WTC11 (cell line): ENCODE results near the gene USP48. TPM values are rescaled to one million over a fixed set of nuclear protein-coding genes. Genes with fewer than 3 reads are reported as not detected.

Experiments used
- ATAC-seq: fragments of 200-7000 bp; cut with Tn5 transposase; 2 replicates; pipeline ENCODE4 v1.10.0; 2021; ENCODE audit warnings: mild to moderate bottlenecking, moderate library complexity
- CTCF ChIA-PET: fragments of 300-600 bp; sonication (Branson Sonifier 250); formaldehyde crosslinking; loops from one replicate; lab custom pipeline; 2021; ENCODE audit warnings: antibody characterized with exemption; lab: Charles Lee
- POLR2A ChIA-PET: fragments of 350-600 bp; sonication (Branson Sonifier 250); formaldehyde crosslinking; loops from one replicate; lab custom pipeline; 2021; ENCODE audit warnings: antibody characterized with exemption; lab: Charles Lee
- DNase-seq: peaks from one replicate; pipeline ENCODE4 v3.0.0; 2021; ENCODE audit warnings: low spot score
- H3K27ac Mint-ChIP-seq: 2 replicates; pipeline ENCODE4 v1.8.0; 2021; ENCODE audit warnings: mixed read lengths
- H3K27me3 Mint-ChIP-seq: 2 replicates; pipeline ENCODE4 v1.8.0; 2021; ENCODE audit warnings: low read depth, mild to moderate bottlenecking, moderate library complexity, mixed read lengths
- H3K36me3 Mint-ChIP-seq: 2 replicates; pipeline ENCODE4 v1.8.0; 2021; ENCODE audit warnings: mixed read lengths
- H3K4me1 Mint-ChIP-seq: 2 replicates; pipeline ENCODE4 v1.8.0; 2022; ENCODE audit warnings: mixed read lengths
- H3K4me3 Mint-ChIP-seq: 2 replicates; pipeline ENCODE4 v1.8.0; 2021; ENCODE audit warnings: mild to moderate bottlenecking, moderate library complexity, mixed read lengths
- H3K9me3 Mint-ChIP-seq: 2 replicates; pipeline ENCODE4 v1.8.0; 2021; ENCODE audit warnings: mixed read lengths
- ATF6 ChIP-seq: sonication (generic); formaldehyde crosslinking; IDR thresholded peaks from 2 replicates; pipeline ENCODE4 v1.8.1; 2023; ENCODE audit warnings: mild to moderate bottlenecking, missing genetic modification reagents
- E2F1 ChIP-seq: sonication (generic); formaldehyde crosslinking; IDR thresholded peaks from 2 replicates; pipeline ENCODE4 v1.8.0; 2022; ENCODE audit warnings: mild to moderate bottlenecking, missing genetic modification reagents
- ELF4 ChIP-seq: sonication (generic); formaldehyde crosslinking; IDR thresholded peaks from 2 replicates; pipeline ENCODE4 v1.8.1; 2022; ENCODE audit warnings: low read depth, mild to moderate bottlenecking, moderate library complexity, missing genetic modification reagents
- ERG ChIP-seq: fragments of 250-450 bp; sonication (Bioruptor Pico); IDR thresholded peaks from 2 replicates; pipeline ENCODE4 v1.8.0; 2021; ENCODE audit warnings: mild to moderate bottlenecking
- ETV6 ChIP-seq: sonication (generic); formaldehyde crosslinking; IDR thresholded peaks from 2 replicates; pipeline ENCODE4 v1.8.1; 2022; ENCODE audit warnings: mild to moderate bottlenecking, missing genetic modification reagents
- FOXJ3 ChIP-seq: sonication (generic); formaldehyde crosslinking; IDR thresholded peaks from 2 replicates; pipeline ENCODE4 v1.9.0; 2021; ENCODE audit warnings: missing genetic modification reagents, mild to moderate bottlenecking, borderline replicate concordance
- HMGA2 ChIP-seq: fragments of 250-450 bp; sonication (Bioruptor Pico); IDR thresholded peaks from 2 replicates; pipeline ENCODE4 v1.4.0; 2021; ENCODE audit warnings: mild to moderate bottlenecking, moderate library complexity
- IRF2 ChIP-seq: sonication (generic); formaldehyde crosslinking; IDR thresholded peaks from 2 replicates; pipeline ENCODE4 v1.8.0; 2022; ENCODE audit warnings: low read depth, missing genetic modification reagents, borderline replicate concordance
- KAT7 ChIP-seq: sonication (generic); formaldehyde crosslinking; IDR thresholded peaks from 2 replicates; pipeline ENCODE4 v1.8.1; 2023; ENCODE audit warnings: missing genetic modification reagents, mild to moderate bottlenecking, borderline replicate concordance
- MLX ChIP-seq: sonication (generic); formaldehyde crosslinking; IDR thresholded peaks from 2 replicates; pipeline ENCODE4 v1.8.1; 2023; ENCODE audit warnings: mild to moderate bottlenecking, missing genetic modification reagents, moderate library complexity
- NR3C1 ChIP-seq: sonication (generic); formaldehyde crosslinking; conservative IDR thresholded peaks from 2 replicates; pipeline ENCODE4 v1.8.1; 2023; ENCODE audit warnings: low read depth, mild to moderate bottlenecking, missing genetic modification reagents
- PRRX2 ChIP-seq: fragments of 250-450 bp; sonication (Bioruptor Pico); IDR thresholded peaks from 2 replicates; pipeline ENCODE4 v1.8.0; 2021; ENCODE audit warnings: mild to moderate bottlenecking
- RELA ChIP-seq: sonication (generic); formaldehyde crosslinking; IDR thresholded peaks from 2 replicates; pipeline ENCODE4 v1.8.1; 2022; ENCODE audit warnings: missing genetic modification reagents, mild to moderate bottlenecking, borderline replicate concordance
- SMAD4 ChIP-seq: sonication (generic); formaldehyde crosslinking; IDR thresholded peaks from 2 replicates; pipeline ENCODE4 v1.8.0; 2022; ENCODE audit warnings: mild to moderate bottlenecking, missing genetic modification reagents
- TEAD1 ChIP-seq: sonication (generic); formaldehyde crosslinking; IDR thresholded peaks from 2 replicates; pipeline ENCODE4 v1.8.0; 2022; ENCODE audit warnings: mild to moderate bottlenecking, missing genetic modification reagents
- ZNF317 ChIP-seq: sonication (generic); formaldehyde crosslinking; IDR thresholded peaks from 2 replicates; pipeline ENCODE4 v1.8.1; 2023; ENCODE audit warnings: low read depth, mild to moderate bottlenecking, moderate library complexity, missing genetic modification reagents, borderline replicate concordance
- ZNF416 ChIP-seq: fragments of 250-450 bp; sonication (Bioruptor Pico); IDR thresholded peaks from 2 replicates; pipeline ENCODE4 v1.9.0; 2021; ENCODE audit warnings: mild to moderate bottlenecking, inconsistent platforms
- ZNF532 ChIP-seq: fragments of 250-450 bp; sonication (Bioruptor Pico); IDR thresholded peaks from 2 replicates; pipeline ENCODE4 v1.9.0; 2021; ENCODE audit warnings: mild to moderate bottlenecking, borderline replicate concordance
- total RNA-seq: library from RNA; stranded (reverse); gene quantifications from 3 replicates; pipeline ENCODE4 v1.2.3, GENCODE V29; 2021

USP48 gene
- total RNA-seq, 1 experiment from 2014 or later = 86.9 TPM

GRCh38 chr1:21641537-21641936, 141.4 kb downstream of the USP48 start (continued):
- TF ChIP-seq ZNF532 (CRISPR knock-in tag) = no peak
- TF ChIP-seq FOXJ3 (CRISPR knock-in tag) = no peak
- TF ChIP-seq IRF2 (CRISPR knock-in tag) = no peak

GRCh38 chr1:21641076-21641475, 141.9 kb downstream of the USP48 start:
- DNase-seq = no peak
- ChIA-PET CTCF (interaction anchor here (1.4 kb wide), 1 partner anchor 14 kb away, joined by 4 read pairs; no protein-coding TSS in a partner anchor), POLR2A (no interaction called here)
- Mint-ChIP-seq H3K27ac (no peak overlapping the region), H3K27me3 (no peaks in the 10 kb centered on the region), H3K4me3 (no peak overlapping the region), H3K36me3 (no peaks in the 10 kb centered on the region), H3K9me3 (no peaks in the 10 kb centered on the region), H3K4me1 (peaks cover 18% of the 10 kb centered on the region)
- ATAC-seq = no peak
- TF ChIP-seq RELA (CRISPR knock-in tag) (no peak), ELF4 (CRISPR knock-in tag) (no peak), NR3C1 (CRISPR knock-in tag) (no peak), KAT7 (no peak), ERG (CRISPR knock-in tag) (no peak), MLX (CRISPR knock-in tag) (no peak), PRRX2 (no peak), ZNF532 (CRISPR knock-in tag) (no peak), ZNF416 (CRISPR knock-in tag) (no peak), ZNF317 (CRISPR knock-in tag) (no peak), E2F1 (CRISPR knock-in tag) (no peak), ATF6 (CRISPR knock-in tag) (no peak), ETV6 (CRISPR knock-in tag) (no peak), HMGA2 (CRISPR knock-in tag) (no peak), TEAD1 (no peak), SMAD4 (CRISPR knock-in tag) (no peak)
